T-helper 1 cell treated with Interleukin-12 subunit alpha and Interleukin-12 subunit beta and Interleukin-4 antibody, amounts not matched to agents 30 μg/mL and 1 μg/mL, for 36 hours (primary cell): ENCODE results near the gene REPS2.
A peak's percentile ranks its signal among the peaks of the same experiment; 100 is the strongest.

ENCODE experiments used
- H3K27ac Mint-ChIP-seq: one replicate; pipeline ENCODE4 v1.8.0; 2021; ENCODE audit warnings: mild to moderate bottlenecking, mixed read lengths
- H3K27me3 Mint-ChIP-seq: one replicate; pipeline ENCODE4 v1.8.0; 2021; ENCODE audit warnings: low read depth, mixed read lengths
- H3K36me3 Mint-ChIP-seq: one replicate; pipeline ENCODE4 v1.8.0; 2021; ENCODE audit warnings: low read depth, mixed read lengths
- H3K4me1 Mint-ChIP-seq: one replicate; pipeline ENCODE4 v1.8.0; 2021; ENCODE audit warnings: low read depth, mixed read lengths
- H3K4me3 Mint-ChIP-seq: one replicate; pipeline ENCODE4 v1.8.0; 2021; ENCODE audit warnings: mild to moderate bottlenecking, moderate library complexity, mixed read lengths
- H3K9me3 Mint-ChIP-seq: one replicate; pipeline ENCODE4 v1.8.0; 2021; ENCODE audit warnings: mixed read lengths

REPS2 gene

DNA sequence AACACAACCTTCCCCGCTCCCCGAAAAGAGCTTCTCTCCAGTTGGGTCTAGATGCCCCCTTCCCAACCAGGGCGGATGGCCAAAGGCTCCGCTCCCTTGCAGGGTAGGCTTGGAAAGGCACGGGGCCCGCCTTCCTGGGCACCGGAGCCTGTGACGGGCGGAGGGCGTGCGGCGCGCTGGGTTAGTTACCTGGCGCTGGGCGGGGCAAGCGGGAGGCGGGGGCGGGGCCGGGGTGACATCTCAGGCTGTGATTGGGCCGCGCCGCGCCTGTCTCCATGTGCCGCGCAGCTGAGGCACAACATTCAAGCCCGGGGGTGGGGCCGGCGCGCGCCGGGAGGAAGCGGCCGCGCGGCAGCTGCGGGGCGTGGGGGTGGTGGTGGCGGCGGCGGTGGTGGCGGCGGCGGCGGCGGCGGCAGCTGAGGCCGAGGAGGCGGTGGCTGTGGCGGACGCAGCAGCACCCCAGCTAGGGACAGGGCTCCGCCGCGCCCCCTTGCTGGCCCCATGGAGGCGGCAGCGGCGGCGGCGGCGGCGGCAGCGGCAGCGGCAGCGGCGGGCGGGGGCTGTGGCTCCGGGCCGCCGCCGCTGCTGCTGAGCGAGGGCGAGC lies at the start of gene REPS2:
TSS of gene REPS2 (plus strand) at position 298 of the 604 bp plus-strand sequence. CDS start at position 502, 204 bp downstream.
- Mint-ChIP-seq H3K27ac (no peak within 1 kb of the TSS), H3K9me3 (no peaks in the 10 kb centered on the region), H3K36me3 (no peaks in the 10 kb centered on the region), H3K4me1 (peaks cover 2% of the 10 kb centered on the region), H3K4me3 (peak within 1 kb of the TSS; percentile 82), H3K27me3 (peaks cover 22% of the 10 kb centered on the region)

DNA sequence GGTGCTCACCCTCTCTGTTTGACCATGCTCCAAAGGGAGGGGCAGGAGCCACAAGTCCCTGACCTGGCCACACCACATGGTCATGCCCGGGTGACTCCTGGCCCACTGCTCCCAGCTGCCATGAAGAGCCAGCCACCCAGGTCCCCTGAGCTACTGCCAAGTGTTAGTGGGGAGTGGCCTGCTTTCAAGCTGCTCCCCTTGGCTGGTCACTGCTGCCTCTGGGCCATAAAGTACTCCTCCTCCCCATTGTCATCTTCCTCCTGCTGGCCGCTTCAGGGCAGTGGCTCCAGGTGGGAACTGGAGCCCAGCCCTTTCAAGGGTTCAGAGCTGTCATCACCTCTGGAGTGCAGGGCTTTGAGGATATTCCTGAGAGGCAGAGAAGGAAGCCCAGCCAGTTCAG lies 49.0 kb upstream of the REPS2 start:
- Mint-ChIP-seq H3K4me1 (peaks cover 5% of the 10 kb centered on the region), H3K9me3 (no peaks in the 10 kb centered on the region), H3K27ac (no peak overlapping the region), H3K36me3 (no peaks in the 10 kb centered on the region), H3K4me3 (no peak overlapping the region), H3K27me3 (peaks cover 9% of the 10 kb centered on the region)

DNA sequence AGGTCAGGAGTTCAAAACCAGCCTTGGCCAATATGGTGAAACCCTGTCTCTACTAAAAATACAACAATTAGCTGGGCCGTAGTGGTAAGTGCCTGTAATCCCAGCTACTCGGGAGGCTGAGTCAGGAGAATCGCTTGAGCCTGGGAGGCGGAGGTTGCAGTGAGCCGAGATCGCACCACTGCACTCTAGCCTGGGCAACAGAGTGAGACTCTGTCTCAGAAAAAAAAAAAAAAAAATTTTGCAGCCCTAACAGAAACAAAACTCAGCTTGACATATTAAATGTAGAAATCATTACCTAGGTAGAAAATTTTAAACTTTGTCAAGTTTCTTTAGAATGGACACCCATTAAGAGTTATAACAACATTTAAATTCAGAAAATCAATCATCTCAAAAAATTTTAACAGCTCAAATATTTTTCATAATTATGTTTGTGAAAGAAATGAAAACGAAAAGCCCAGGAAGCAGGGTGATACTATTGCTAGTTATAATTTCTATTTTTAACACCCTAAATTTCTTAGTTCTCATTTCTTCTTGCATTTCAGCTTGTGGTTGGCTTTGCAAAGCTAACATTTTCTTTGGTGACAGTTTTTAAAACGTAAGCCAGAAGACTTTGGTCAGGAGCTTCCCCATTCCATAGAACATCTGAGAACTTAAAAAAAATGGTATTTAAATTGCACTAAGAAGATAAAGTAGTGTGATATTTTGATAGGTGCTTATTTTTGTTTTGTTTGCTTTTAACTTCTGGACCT lies 43.0 kb upstream of the REPS2 start:
- no peaks in the 10 kb centered on the region for H3K4me1 Mint-ChIP-seq
- H3K36me3 Mint-ChIP-seq, result no peaks in the 10 kb centered on the region
- H3K27ac Mint-ChIP-seq, result no peak overlapping the region
- H3K27me3 Mint-ChIP-seq, result no peaks in the 10 kb centered on the region
- no peak overlapping the region for H3K4me3 Mint-ChIP-seq
- no peaks in the 10 kb centered on the region for H3K9me3 Mint-ChIP-seq

DNA sequence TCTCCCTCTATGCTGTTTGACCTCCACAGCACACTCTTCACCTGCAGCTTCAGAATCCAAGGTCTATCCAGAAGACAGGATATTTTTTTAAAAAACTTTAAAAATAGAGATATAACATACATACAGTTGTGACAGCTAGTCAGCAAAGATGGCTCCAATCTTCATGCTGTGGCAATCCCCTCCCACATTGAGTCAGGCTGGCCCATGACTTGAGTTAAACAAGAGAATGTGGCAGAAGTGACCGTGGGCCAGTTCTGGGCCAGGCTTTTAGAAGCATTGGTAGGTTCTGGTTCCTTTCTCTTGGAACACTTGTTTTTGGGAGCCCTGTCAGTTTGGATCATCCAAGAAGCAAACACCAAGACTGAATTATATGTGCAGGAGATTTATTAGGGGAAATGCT lies 36.1 kb upstream of the REPS2 start:
- no peaks in the 10 kb centered on the region for H3K9me3 Mint-ChIP-seq
- H3K27ac Mint-ChIP-seq, result no peak overlapping the region
- H3K4me3 Mint-ChIP-seq, result no peak overlapping the region
- H3K27me3 Mint-ChIP-seq, result no peaks in the 10 kb centered on the region
- no peaks in the 10 kb centered on the region for H3K36me3 Mint-ChIP-seq
- no peaks in the 10 kb centered on the region for H3K4me1 Mint-ChIP-seq

DNA sequence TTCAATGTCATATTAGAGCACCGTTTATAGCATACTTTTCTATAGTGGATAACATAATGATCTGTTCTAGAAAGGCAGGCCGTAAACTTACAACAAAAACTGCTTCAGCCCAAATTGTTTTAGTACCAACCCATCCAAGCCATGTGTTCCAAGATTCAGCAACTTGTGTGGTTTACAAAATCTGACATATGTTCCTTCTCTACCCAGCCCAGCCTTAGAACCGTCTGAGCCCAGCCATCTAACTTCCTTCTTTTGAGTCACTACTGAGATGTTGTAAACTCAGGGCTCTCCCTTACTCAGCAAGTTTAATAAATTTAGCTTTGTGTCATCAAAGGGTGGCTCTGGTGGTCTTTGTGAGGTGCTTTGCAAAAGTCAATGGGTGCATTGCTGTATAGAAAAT lies 32.4 kb upstream of the REPS2 start:
- H3K27me3 Mint-ChIP-seq, result no peaks in the 10 kb centered on the region
- H3K36me3 Mint-ChIP-seq, result no peaks in the 10 kb centered on the region
- no peak overlapping the region for H3K27ac Mint-ChIP-seq
- H3K4me3 Mint-ChIP-seq, result no peak overlapping the region
- H3K4me1 Mint-ChIP-seq, result no peaks in the 10 kb centered on the region
- no peaks in the 10 kb centered on the region for H3K9me3 Mint-ChIP-seq

DNA sequence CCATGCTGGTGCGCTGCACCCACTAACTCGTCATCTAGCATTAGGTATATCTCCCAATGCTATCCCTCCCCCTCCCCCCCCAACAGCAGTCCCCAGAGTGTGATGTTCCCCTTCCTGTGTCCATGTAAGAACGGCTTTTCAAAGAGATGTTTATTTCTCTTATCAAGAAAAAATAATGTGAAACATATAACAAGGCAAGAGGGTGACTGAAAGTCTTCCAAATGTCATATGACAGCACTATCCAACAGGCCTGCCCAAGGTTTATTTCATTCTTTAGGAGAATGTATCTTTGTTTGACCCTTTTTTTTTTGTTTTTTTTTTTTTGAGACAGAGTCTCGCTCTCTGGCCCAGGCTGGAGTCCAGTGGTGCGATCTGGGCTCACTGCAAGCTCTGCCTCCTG lies 29.9 kb upstream of the REPS2 start:
- Mint-ChIP-seq H3K9me3 (no peaks in the 10 kb centered on the region), H3K4me1 (no peaks in the 10 kb centered on the region), H3K36me3 (no peaks in the 10 kb centered on the region)

DNA sequence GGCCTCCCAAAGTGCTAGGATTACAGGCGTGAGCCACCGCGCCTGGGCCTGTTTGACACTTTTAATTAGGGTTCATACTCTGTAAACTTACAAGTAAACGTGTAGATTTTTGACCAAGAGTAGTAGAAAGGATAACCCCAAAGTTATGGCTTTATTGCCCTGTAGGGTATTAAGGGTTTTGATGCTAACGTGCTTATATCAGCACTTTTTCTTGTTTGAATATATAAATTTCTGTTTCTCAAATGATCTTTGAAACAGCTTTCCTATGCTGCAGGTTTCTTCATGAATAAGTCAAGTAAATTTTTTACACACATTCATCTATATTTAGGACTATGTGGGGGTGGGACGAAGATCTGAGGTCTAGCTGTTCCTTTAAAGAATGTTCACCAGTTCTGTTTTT lies 29.3 kb upstream of the REPS2 start:
- H3K4me1 Mint-ChIP-seq, result no peaks in the 10 kb centered on the region
- no peaks in the 10 kb centered on the region for H3K36me3 Mint-ChIP-seq
- no peak overlapping the region for H3K4me3 Mint-ChIP-seq
- H3K27ac Mint-ChIP-seq, result no peak overlapping the region
- peaks cover 3% of the 10 kb centered on the region for H3K27me3 Mint-ChIP-seq
- H3K9me3 Mint-ChIP-seq, result no peaks in the 10 kb centered on the region

More for the DNA sequence above, 29.9 kb upstream of the REPS2 start:
- Mint-ChIP-seq H3K4me3 (no peak overlapping the region), H3K27ac (no peak overlapping the region), H3K27me3 (peaks cover 1% of the 10 kb centered on the region)

DNA sequence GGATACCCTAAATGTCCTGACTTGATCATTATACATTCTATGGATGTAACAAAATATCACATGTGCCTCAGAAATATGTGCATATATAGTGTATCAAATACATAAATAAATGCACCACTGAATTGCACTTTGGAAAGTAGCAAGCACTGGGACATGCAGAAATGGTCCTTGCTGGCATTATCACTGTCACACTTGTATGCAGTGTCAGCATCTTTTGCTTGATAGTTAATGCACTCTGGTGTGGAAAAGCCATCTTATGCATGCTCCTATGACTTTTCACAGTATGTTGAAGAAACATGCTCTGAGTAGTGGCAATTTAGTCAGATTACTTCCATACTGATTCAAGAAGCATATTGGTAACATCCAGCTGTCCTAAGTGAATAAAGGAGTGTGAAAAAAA lies 27.5 kb upstream of the REPS2 start:
- Mint-ChIP-seq H3K9me3 (no peaks in the 10 kb centered on the region), H3K4me1 (no peaks in the 10 kb centered on the region), H3K27ac (no peak overlapping the region), H3K27me3 (peaks cover 3% of the 10 kb centered on the region), H3K4me3 (no peak overlapping the region), H3K36me3 (no peaks in the 10 kb centered on the region)

DNA sequence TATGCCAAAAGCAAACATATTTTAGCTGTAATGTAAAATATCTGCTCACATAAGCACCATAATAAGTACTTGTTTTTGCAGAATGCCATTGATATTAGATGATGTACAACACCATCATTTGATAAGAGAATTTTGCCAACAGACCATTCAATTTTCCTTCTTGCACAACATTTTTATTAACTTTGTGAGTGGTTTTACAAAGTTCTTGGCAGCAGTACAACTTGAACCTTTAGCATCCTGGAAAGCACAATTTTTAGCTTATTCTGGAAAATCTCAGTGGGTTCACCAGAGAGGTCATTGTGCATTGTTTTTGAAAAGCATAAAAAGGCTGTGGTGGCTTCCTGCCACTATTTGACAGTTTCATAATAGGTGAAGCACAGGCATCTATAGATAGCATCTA lies 26.4 kb upstream of the REPS2 start:
- Mint-ChIP-seq H3K9me3 (no peaks in the 10 kb centered on the region), H3K27me3 (peaks cover 3% of the 10 kb centered on the region), H3K36me3 (no peaks in the 10 kb centered on the region), H3K27ac (no peak overlapping the region), H3K4me3 (no peak overlapping the region), H3K4me1 (no peaks in the 10 kb centered on the region)

DNA sequence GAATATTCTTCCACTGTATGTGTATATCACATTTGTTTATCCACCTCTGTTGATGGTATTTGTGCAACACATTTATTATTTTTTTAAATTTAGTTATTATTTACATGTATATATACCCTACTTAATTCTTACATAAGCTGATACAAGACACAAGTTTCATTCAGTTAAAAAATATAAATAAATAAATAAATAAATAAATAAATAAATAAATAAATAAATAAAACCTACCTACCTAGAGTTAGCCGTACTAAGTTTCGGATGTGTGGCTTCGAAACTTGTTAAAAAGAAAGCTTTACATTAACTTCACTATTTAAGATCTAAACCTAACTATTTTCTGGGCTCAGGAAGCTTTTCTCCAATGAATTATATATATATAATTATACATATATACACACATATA lies 23.3 kb upstream of the REPS2 start:
- H3K27me3 Mint-ChIP-seq, result peaks cover 3% of the 10 kb centered on the region
- H3K27ac Mint-ChIP-seq, result no peak overlapping the region
- H3K4me3 Mint-ChIP-seq, result no peak overlapping the region
- no peaks in the 10 kb centered on the region for H3K4me1 Mint-ChIP-seq
- H3K9me3 Mint-ChIP-seq, result no peaks in the 10 kb centered on the region
- no peaks in the 10 kb centered on the region for H3K36me3 Mint-ChIP-seq

DNA sequence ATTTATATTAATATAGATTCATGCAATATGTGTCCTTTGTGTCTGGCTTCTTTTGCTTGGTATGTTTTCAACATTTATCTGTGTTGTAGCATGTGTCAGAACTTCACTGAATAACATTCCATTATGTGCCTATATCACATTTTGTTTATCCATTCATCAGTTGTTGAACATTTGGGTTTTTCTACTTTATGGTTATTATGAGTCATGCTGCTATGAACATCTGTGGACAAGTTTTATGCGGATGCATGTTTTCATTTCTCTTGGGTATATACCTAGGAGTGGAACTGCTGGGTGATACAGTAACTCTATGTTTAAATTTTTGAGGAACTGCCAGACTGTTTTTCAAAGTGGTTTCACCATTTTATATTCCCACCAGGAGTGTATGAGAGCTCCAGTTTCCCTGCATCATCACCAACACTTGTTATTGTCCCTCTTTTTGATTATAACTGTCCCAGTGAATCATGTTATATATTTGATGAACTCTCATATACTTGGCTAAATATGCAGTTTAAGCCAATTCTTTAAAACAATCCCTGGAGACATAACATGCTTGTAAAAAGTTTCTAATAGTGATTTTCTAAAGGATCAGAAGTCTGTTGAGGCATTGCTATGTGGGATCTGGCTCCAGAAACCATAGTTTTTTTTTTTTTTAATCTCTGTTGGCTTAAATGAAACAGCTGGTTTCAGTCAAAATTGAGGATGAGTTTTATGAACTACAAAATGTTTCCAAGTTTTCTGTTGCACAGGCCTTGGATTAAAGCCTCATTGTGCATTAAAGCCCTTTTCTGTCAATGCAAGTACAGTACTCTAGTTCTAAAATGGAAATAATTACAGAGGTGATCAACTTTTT lies 21.6 kb upstream of the REPS2 start:
- Mint-ChIP-seq H3K9me3 (no peaks in the 10 kb centered on the region), H3K4me1 (no peaks in the 10 kb centered on the region), H3K36me3 (no peaks in the 10 kb centered on the region), H3K27me3 (peaks cover 3% of the 10 kb centered on the region), H3K27ac (no peak overlapping the region), H3K4me3 (no peak overlapping the region)

DNA sequence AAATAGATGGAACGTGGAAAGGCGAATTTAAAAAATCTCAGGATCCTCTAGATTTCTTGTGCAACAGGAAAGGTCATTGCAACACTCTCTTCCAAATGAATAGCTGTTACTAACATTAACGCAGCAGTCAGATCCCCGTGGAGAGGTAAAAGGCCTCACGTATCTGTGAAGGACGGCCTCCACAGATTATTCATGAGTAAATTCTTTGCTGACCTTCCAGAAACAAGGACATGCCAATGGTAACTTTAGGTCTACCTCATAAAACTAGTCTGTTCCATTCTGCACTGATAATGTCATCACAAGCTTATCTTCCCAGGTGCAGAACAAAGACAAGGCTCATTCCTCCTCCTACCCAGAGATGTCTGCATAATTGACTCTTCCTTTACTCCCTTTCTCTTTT lies 16.1 kb upstream of the REPS2 start:
- Mint-ChIP-seq H3K36me3 (no peaks in the 10 kb centered on the region), H3K27ac (no peak overlapping the region), H3K9me3 (no peaks in the 10 kb centered on the region), H3K4me3 (no peak overlapping the region), H3K27me3 (no peaks in the 10 kb centered on the region), H3K4me1 (no peaks in the 10 kb centered on the region)

DNA sequence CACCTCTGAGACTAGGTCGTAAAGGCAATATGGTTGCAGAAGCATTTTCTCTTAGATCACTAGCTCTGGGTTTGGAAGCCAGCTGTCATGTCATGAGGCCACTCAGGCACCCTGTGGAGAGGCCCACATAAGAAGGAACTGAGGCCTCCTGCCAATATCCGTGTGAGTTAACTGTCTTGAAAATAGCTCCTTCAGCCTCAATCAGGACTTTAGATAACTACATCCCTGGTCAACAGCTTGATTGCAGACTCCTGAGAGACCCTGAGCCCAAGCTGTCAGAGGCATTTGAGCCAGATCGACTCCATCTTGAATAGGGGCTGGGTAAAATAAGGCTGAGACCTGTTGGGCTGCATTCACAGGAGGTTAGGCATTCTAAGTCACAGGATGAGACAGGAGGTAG lies 15.1 kb upstream of the REPS2 start:
- Mint-ChIP-seq H3K4me3 (no peak overlapping the region), H3K9me3 (no peaks in the 10 kb centered on the region), H3K27me3 (peaks cover under 1% of the 10 kb centered on the region), H3K27ac (no peak overlapping the region), H3K36me3 (no peaks in the 10 kb centered on the region), H3K4me1 (no peaks in the 10 kb centered on the region)

DNA sequence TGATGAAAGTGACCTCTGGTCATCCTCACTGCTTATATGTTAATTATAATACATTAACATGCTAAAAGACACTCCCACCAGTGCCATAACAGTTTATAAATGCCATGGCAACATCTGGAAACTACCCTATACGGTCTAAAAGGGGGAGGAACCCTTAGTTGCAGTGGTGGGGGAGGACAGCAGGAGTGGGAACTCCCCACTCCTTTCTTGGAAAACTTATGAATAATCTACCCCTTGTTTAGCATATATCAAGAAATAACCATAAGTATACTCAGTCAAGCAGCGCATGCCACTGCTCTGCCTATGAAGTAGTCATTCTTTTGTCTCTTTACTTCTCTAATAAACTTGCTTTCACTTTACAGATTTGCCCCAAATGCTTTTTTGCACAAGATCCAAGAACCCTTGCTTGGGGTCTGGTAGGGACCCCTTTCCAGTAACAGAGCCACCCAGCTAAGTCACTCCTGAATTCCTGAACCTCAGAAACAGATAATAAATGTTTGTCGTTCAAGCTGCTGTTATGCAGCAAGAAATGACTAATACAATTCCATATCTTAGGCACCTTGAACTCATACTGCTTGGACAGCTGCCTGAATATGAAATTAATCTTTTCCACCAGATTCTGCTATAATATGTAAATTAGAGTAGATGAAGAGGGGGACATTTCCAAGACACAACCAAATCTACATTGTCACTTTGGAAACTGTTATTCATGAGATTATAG lies 14.4 kb upstream of the REPS2 start:
- H3K27me3 Mint-ChIP-seq, result peaks cover 5% of the 10 kb centered on the region
- H3K36me3 Mint-ChIP-seq, result no peaks in the 10 kb centered on the region
- no peaks in the 10 kb centered on the region for H3K4me1 Mint-ChIP-seq
- H3K4me3 Mint-ChIP-seq, result no peak overlapping the region
- no peaks in the 10 kb centered on the region for H3K9me3 Mint-ChIP-seq
- H3K27ac Mint-ChIP-seq, result no peak overlapping the region
